K562 (cell line): Measurements from ENCODE around the gene TOR1B. TPM values are rescaled to one million over a fixed set of nuclear protein-coding genes. Genes with fewer than 3 reads are reported as not detected.

ENCODE experiments used
- CBFA2T3 ChIP-seq: fragments of 450-650 bp; IDR thresholded peaks from 2 replicates; pipeline ENCODE4 v1.6.1; 2017
- CBX3 ChIP-seq, 2 experiments: IDR thresholded peaks; 1 replicate in 1 of 2; 2 replicates in 1 of 2; pipeline ENCODE4 v1.6.1; 2012; ENCODE audit warnings: inconsistent platforms in 2 of 2, low read length in 2 of 2, borderline replicate concordance in 1 of 2, control low read depth in 1 of 2
- ELF1 ChIP-seq: fragments of 200-800 bp; sonication (Bioruptor generic); IDR thresholded peaks from 2 replicates; pipeline ENCODE4 v1.6.1; 2016; ENCODE audit warnings: missing genetic modification characterization, missing compliant biosample characterization
- FOXJ2 ChIP-seq: fragments of 200-800 bp; sonication (Bioruptor generic); IDR thresholded peaks from 2 replicates; pipeline ENCODE4 v1.6.1; 2016; ENCODE audit warnings: missing genetic modification characterization, missing compliant biosample characterization
- GTF2E2 ChIP-seq: fragments of 200-800 bp; sonication (Bioruptor generic); IDR thresholded peaks from 2 replicates; pipeline ENCODE4 v1.6.1; 2016; ENCODE audit warnings: missing genetic modification characterization, missing compliant biosample characterization
- NBN ChIP-seq: fragments of 450-650 bp; IDR thresholded peaks from 2 replicates; pipeline ENCODE4 v1.6.1; 2016; ENCODE audit warnings: low read depth, mild to moderate bottlenecking
- NUFIP1 ChIP-seq: fragments of 450-650 bp; IDR thresholded peaks from 2 replicates; pipeline ENCODE4 v1.6.1; 2018; ENCODE audit not compliant: partially characterized antibody
- POU5F1 ChIP-seq: fragments of 150-350 bp; IDR thresholded peaks from 2 replicates; pipeline ENCODE4 v1.6.1; 2014; ENCODE audit warnings: borderline replicate concordance, low read length, low read depth, mild to moderate bottlenecking; ENCODE audit not compliant: partially characterized antibody
- TRIM24 ChIP-seq, 2 experiments: fragments of 450-650 bp; IDR thresholded peaks; 2 replicates each; pipeline ENCODE4 v1.6.1; 2016
- ZFPM2 ChIP-seq: fragments of 250-450 bp; sonication (Bioruptor Pico); IDR thresholded peaks from 2 replicates; pipeline ENCODE4 v1.5.1; 2022; ENCODE audit warnings: mild to moderate bottlenecking
- ZNF134 ChIP-seq: fragments of 250-450 bp; sonication (Bioruptor Pico); conservative IDR thresholded peaks from 2 replicates; pipeline ENCODE4 v1.4.0; 2020
- ZNF316 ChIP-seq: fragments of 450-650 bp; IDR thresholded peaks from 2 replicates; pipeline ENCODE4 v1.6.1; 2016
- polyA plus RNA-seq, 8 experiments: library from polyadenylated mRNA; depleted of rRNA in 4 of 8; stranded (reverse) in 5 of 8; unstranded in 3 of 8; fragments of >200 nt; fragmentation: Nextera tagmentation in 2 of 8; fragmentation: Illumina TruSeq in 1 of 8; extraction: Ambion mirVana in 2 of 8; extraction: Trizol in 1 of 8; gene quantifications; 2 replicates each; pipeline versions ENCODE4 v1.2.1 to v1.2.3, GENCODE V29; 2011 to 2014; ENCODE audit warnings: inconsistent platforms in 1 of 8, missing spikeins in 1 of 8
- total RNA-seq, 7 experiments: library from RNA; depleted of rRNA in 6 of 7; stranded (reverse); fragments of >200 nt in 6 of 7; fragmentation: Illumina TruSeq in 2 of 7; extraction: Trizol in 2 of 7; gene quantifications; 2 replicates each; pipeline versions ENCODE4 v1.2.1 to v1.2.3, GENCODE V29; 2011 to 2021; ENCODE audit warnings: low replicate concordance in 1 of 7
- TF ChIP-seq, protein P1 (sequence below), 2 experiments: fragments of 450-650 bp; formaldehyde crosslinking in 1 of 2; IDR thresholded peaks; 2 replicates each; pipeline versions ENCODE4 v1.4.0 to v1.6.1; 2014 to 2020; ENCODE audit warnings: mild to moderate bottlenecking in 2 of 2, borderline replicate concordance in 1 of 2, low read depth in 1 of 2
- TF ChIP-seq, protein P2 (sequence below): fragments of 450-650 bp; formaldehyde crosslinking; IDR thresholded peaks from 2 replicates; pipeline ENCODE4 v1.4.0; 2020; ENCODE audit warnings: mild to moderate bottlenecking, moderate library complexity
- TF ChIP-seq, protein P3 (sequence below): fragments of 450-650 bp; IDR thresholded peaks from 2 replicates; pipeline ENCODE4 v1.6.1; 2018; ENCODE audit warnings: mild to moderate bottlenecking, low read depth; ENCODE audit not compliant: partially characterized antibody
- TF ChIP-seq, protein P4 (sequence below): fragments of 450-650 bp; formaldehyde crosslinking; IDR thresholded peaks from 2 replicates; pipeline ENCODE4 v1.4.0; 2020; ENCODE audit warnings: mild to moderate bottlenecking, moderate library complexity

The TOR1B gene
- total and polyA plus RNA-seq, 9 of the 15 experiments (the other 6 are each of a cell fraction or from before 2014, with no cell fraction given) = 4.2 to 36.5 (median 24.6) TPM

DNA sequence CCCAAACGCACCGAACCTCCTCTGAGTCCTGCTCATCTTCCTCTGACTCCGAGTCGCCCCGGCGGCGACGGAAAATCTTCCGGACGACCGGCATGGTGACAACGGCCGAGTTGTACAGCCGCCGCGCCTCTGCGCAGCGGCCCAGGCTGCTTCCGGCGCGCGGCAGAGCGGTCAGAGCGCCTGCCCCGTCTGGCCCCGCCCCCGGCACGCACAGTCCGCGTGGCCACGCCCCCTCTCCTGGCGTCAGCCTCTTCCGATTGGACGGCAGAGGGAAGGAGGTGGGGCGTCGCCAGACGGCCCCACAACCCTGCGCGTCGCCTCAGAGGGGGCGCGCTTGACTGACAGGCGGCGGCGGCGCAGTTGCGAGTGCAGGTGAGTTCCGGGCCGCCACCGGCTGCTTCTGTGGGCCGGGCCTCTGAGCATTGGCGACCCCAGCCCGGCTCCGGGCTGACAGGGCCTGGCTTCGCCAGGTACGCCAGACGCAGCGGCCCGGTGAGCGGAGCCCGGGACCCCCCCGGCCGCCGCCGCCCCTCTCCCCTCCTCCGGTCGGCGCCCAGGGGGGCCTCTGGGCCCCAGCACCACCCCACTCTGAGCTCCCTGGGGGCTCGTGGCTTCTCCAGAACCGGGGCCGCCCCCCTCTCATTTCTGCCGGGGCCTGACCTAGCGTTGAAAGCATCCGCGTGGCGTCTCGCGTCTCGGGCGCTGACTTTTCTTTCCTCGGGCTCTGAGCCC, 32.3 kb downstream of the TOR1B start, which contains the start of the genes C9orf78 and USP20 (continued):
- TF ChIP-seq POU5F1 (peak; percentile 57), CBX3 (IDR thresholded peaks at IDR 0.05; ENCODE audit: borderline replicate concordance in 1 of 2, low read length in 2 of 2) (no peak), GTF2E2 (tag) (peak; percentile 49; the same call in 1 of the 2 replicates), ZFPM2 (CRISPR knock-in tag) (no peak), NBN (no peak; the same call in 1 of the 2 replicates), NUFIP1 (no peak), ZNF134 (no peak), CBFA2T3 (no peak), FOXJ2 (tag) (no peak), ELF1 (no peak), ZNF316 (no peak), TRIM24 (IDR thresholded peaks at IDR 0.05) (no peak)
- TF ChIP-seq, protein P1, sequence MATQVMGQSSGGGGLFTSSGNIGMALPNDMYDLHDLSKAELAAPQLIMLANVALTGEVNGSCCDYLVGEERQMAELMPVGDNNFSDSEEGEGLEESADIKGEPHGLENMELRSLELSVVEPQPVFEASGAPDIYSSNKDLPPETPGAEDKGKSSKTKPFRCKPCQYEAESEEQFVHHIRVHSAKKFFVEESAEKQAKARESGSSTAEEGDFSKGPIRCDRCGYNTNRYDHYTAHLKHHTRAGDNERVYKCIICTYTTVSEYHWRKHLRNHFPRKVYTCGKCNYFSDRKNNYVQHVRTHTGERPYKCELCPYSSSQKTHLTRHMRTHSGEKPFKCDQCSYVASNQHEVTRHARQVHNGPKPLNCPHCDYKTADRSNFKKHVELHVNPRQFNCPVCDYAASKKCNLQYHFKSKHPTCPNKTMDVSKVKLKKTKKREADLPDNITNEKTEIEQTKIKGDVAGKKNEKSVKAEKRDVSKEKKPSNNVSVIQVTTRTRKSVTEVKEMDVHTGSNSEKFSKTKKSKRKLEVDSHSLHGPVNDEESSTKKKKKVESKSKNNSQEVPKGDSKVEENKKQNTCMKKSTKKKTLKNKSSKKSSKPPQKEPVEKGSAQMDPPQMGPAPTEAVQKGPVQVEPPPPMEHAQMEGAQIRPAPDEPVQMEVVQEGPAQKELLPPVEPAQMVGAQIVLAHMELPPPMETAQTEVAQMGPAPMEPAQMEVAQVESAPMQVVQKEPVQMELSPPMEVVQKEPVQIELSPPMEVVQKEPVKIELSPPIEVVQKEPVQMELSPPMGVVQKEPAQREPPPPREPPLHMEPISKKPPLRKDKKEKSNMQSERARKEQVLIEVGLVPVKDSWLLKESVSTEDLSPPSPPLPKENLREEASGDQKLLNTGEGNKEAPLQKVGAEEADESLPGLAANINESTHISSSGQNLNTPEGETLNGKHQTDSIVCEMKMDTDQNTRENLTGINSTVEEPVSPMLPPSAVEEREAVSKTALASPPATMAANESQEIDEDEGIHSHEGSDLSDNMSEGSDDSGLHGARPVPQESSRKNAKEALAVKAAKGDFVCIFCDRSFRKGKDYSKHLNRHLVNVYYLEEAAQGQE (IDR thresholded peaks at IDR 0.05; ENCODE audit: borderline replicate concordance) = peak; percentile 37; the same call in 1 of the 2 replicates
- TF ChIP-seq, protein P1 (CRISPR knock-in tag; IDR thresholded peaks at IDR 0.05; ENCODE audit: low read depth) = peak; percentile 64
- TF ChIP-seq, protein P2, sequence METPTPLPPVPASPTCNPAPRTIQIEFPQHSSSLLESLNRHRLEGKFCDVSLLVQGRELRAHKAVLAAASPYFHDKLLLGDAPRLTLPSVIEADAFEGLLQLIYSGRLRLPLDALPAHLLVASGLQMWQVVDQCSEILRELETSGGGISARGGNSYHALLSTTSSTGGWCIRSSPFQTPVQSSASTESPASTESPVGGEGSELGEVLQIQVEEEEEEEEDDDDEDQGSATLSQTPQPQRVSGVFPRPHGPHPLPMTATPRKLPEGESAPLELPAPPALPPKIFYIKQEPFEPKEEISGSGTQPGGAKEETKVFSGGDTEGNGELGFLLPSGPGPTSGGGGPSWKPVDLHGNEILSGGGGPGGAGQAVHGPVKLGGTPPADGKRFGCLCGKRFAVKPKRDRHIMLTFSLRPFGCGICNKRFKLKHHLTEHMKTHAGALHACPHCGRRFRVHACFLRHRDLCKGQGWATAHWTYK (CRISPR knock-in tag) = peak; percentile 44
- TF ChIP-seq, protein P3, sequence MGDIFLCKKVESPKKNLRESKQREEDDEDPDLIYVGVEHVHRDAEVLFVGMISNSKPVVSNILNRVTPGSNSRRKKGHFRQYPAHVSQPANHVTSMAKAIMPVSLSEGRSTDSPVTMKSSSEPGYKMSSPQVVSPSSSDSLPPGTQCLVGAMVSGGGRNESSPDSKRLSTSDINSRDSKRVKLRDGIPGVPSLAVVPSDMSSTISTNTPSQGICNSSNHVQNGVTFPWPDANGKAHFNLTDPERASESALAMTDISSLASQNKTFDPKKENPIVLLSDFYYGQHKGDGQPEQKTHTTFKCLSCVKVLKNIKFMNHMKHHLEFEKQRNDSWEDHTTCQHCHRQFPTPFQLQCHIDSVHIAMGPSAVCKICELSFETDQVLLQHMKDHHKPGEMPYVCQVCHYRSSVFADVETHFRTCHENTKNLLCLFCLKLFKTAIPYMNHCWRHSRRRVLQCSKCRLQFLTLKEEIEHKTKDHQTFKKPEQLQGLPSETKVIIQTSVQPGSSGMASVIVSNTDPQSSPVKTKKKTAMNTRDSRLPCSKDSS = no peak
- TF ChIP-seq, protein P4, sequence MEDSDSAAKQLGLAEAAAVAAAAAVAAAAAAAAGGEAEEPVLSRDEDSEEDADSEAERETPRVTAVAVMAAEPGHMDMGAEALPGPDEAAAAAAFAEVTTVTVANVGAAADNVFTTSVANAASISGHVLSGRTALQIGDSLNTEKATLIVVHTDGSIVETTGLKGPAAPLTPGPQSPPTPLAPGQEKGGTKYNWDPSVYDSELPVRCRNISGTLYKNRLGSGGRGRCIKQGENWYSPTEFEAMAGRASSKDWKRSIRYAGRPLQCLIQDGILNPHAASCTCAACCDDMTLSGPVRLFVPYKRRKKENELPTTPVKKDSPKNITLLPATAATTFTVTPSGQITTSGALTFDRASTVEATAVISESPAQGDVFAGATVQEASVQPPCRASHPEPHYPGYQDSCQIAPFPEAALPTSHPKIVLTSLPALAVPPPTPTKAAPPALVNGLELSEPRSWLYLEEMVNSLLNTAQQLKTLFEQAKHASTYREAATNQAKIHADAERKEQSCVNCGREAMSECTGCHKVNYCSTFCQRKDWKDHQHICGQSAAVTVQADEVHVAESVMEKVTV (CRISPR knock-in tag) = no peak; the same call in 1 of the 2 replicates
